ENCODE results near the gene PVR. TPM values are rescaled to one million over a fixed set of nuclear protein-coding genes. Genes with fewer than 3 reads are reported as not detected.

PVR gene, protein sequence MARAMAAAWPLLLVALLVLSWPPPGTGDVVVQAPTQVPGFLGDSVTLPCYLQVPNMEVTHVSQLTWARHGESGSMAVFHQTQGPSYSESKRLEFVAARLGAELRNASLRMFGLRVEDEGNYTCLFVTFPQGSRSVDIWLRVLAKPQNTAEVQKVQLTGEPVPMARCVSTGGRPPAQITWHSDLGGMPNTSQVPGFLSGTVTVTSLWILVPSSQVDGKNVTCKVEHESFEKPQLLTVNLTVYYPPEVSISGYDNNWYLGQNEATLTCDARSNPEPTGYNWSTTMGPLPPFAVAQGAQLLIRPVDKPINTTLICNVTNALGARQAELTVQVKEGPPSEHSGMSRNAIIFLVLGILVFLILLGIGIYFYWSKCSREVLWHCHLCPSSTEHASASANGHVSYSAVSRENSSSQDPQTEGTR
- total RNA-seq, result 149 and 155 TPM in 2 replicates

DNA sequence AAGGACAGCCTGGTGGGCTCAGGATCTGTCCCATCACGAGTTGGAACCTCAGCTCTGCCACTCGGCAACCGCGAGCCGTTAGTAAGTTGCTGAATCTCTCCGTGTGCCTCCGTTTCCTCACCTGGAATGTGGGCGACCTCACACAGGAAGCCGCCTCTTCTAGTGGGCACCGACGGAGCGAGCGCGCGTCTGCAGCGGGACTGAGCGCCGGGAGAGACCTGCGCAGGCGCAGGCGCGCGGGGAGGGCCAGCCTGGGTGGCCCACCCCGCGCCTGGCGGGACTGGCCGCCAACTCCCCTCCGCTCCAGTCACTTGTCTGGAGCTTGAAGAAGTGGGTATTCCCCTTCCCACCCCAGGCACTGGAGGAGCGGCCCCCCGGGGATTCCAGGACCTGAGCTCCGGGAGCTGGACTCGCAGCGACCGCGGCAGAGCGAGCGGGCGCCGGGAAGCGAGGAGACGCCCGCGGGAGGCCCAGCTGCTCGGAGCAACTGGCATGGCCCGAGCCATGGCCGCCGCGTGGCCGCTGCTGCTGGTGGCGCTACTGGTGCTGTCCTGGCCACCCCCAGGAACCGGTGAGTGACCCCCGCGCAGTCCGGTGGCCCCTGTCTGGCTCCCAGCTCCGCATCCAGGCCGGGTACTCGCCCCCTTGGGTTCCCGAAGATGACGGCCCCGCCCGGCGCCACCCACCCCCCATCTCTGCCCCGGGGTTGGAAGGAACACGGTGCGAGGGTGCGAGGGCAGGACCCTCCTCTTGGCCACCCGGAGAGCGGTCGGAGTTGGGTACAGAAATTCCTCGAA lies at the start of gene PVR:
TSS of gene PVR (plus strand) at position 306 of the 797 bp plus-strand sequence. CDS start at position 493, 187 bp downstream.

DNA sequence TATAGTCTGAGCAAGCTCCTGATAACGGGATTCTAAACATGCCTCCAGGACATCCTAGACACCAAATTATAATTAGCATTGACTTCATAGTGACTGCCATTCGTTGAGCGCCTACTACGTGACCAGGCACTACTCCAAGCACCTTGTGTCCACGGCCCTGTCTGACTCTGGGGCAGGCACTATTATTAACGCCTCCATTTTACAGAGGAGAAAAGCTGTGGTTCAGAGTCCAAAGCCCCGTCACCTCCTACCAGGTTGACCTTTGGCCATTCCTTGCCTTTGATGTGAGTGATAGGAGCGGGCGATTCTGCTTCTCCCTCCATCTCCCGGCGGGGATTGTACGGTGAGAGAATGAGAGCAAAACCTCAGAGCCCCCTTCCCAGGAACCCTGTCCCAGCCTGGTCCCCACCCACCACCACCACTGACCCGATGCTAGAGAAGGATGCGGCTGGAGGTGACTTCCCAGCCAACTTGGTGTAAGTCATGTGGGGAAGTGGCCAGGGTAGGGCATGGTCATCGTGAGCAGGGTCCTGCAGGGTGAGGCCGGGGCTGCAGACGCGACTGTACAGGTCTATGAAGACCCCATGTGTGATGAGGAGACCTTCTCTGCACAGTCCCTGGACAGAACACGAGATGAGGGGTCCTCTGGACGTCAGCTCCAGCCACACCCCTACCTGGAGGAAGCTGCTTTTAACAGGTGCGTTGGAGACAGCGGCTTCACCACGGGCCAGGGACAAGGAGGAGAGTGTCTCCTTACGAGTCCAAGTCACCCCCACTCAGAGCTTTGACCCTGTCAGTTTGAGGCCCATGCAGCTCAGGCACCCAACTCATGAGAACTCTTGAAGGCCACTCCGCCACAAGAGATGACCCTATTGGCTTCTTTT lies 30.2 kb upstream of the PVR start, which contains the start of gene IGSF23:
TSS of gene IGSF23 (plus strand) at position 269 of the 884 bp plus-strand sequence. CDS start at position 352, 83 bp downstream.

GRCh38 chr19:44671400-44671799 lies 27.7 kb downstream of the PVR start, which contains the start of gene CEACAM19:
TSS of gene CEACAM19 (plus strand) at chr19:44671482. CDS start at chr19:44671932, 450 bp downstream.

DNA sequence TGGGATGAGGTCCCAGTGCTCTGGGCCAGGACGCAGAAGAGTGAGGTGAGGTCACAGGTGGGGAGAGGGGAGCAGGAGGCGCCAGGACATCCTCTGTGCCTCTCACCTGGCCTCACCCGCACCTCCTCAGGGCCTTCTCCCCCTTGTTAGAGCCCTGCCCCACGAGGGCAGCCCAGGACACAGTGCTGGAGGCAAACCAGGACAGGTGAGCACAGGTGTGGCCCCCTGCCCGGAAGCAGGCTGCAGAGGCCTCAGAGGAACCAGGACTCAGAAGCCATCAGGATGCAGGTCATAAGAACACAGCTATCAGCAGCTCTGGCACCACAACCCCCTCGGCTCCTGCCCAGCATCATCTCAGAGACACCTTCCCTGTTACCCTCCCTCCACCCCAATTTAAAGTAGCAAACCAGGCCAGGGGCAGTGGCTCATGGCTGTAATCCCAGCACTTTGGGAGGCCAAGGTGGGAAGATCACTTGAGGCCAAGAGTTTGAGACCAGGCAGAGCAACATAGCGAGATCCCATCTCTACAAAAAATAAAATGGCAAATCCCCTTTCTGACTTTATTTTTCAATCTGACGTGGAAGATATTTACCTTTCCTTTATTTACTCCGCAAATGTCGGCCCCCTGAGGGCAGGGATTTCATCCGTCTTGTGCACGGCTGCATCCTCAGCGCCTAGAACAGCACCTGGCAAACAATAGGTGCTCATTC lies 54.9 kb downstream of the PVR start, which contains the start of gene CEACAM16:
TSS of gene CEACAM16 (plus strand) at position 660 of the 710 bp plus-strand sequence. CDS start 2,306 bp downstream, outside the sequence.

Other genes starting within 250 kb of the PVR start
- 3.5 and 3.9 TPM in 2 replicates for gene ZNF285, start 242.3 kb upstream of the PVR start, total RNA-seq
- gene ZNF229, start 195.4 kb upstream of the PVR start, total RNA-seq, result 4.1 and 12.8 TPM in 2 replicates
- 8.8 and 11.6 TPM in 2 replicates for gene ZNF180, start 143.4 kb upstream of the PVR start, total RNA-seq
- not detected in 2 replicates for gene CEACAM20, start 114.2 kb upstream of the PVR start, total RNA-seq
- not detected in 2 replicates for gene IGSF23, start 30.3 kb upstream of the PVR start, total RNA-seq
- 3.2 and 3.9 TPM in 2 replicates for gene CEACAM19, start 27.6 kb downstream of the PVR start, total RNA-seq
- not detected in 2 replicates for gene CEACAM16, start 55.2 kb downstream of the PVR start, total RNA-seq
- gene BCL3, start 104.8 kb downstream of the PVR start, total RNA-seq, result 5.5 and 7.7 TPM in 2 replicates
- gene CBLC, start 134.0 kb downstream of the PVR start, total RNA-seq, result not detected in 2 replicates
- gene BCAM, start 165.2 kb downstream of the PVR start, total RNA-seq, result 14.5 and 27.0 TPM in 2 replicates
- gene NECTIN2, start 202.4 kb downstream of the PVR start, total RNA-seq, result 89.5 and 108 TPM in 2 replicates
- 57.4 and 71.2 TPM in 2 replicates for gene TOMM40, start 247.3 kb downstream of the PVR start, total RNA-seq

All from thoracic aorta endothelial cell (primary cell).